ENCODE measurements around the gene PSEN1. TPM values are rescaled to one million over a fixed set of nuclear protein-coding genes. Genes with fewer than 3 reads are reported as not detected.

Gene PSEN1
- total RNA-seq, 1 experiment from 2014 or later, result 41.4 TPM

- Histone ChIP-seq H2AFZ (ENCODE audit: low read length) (no peak overlapping the region), H4K20me1 (ENCODE audit: low read length) (no peaks in the 10 kb centered on the region), H3K4me3 (ENCODE audit: low read length) (no peak overlapping the region), H3K79me2 (ENCODE audit: low read length) (no peaks in the 10 kb centered on the region), H3K27ac (ENCODE audit: low read length) (no peak overlapping the region), H3F3A (ENCODE audit: low read length, unreplicated experiment) (no peaks in the 10 kb centered on the region), H3K4me2 (ENCODE audit: low read length) (no peak overlapping the region), H3K9me2 (replicated peaks; ENCODE audit: low read length) (no peaks in the 10 kb centered on the region), H3K36me3 (ENCODE audit: low read depth, low read length) (no peaks in the 10 kb centered on the region), H3K9ac (ENCODE audit: low read length) (no peak overlapping the region), H3K9me3 (ENCODE audit: low read length) (no peaks in the 10 kb centered on the region), H3K4me1 (ENCODE audit: insufficient read depth, low read length) (peaks cover 6% of the 10 kb centered on the region; the same call in 1 of the 2 replicates), H3K27me3 (ENCODE audit: low read length) (no peaks in the 10 kb centered on the region)
- no peak for ATAC-seq
- POLR2A ChIA-PET (ENCODE audit: unreplicated experiment), result no interaction called here
- CTCF ChIA-PET, result no interaction called here
- no peak for DNase-seq
- intact Hi-C loops (cut with micrococcal nuclease), result no loop called here
- TF ChIP-seq EZH2 (IDR thresholded peaks at IDR 0.05; ENCODE audit: low read length, unreplicated experiment) (no peak), EZH2phosphoT487 (IDR thresholded peaks at IDR 0.05; ENCODE audit: borderline replicate concordance, low read length) (no peak)
- TF ChIP-seq, protein P1, sequence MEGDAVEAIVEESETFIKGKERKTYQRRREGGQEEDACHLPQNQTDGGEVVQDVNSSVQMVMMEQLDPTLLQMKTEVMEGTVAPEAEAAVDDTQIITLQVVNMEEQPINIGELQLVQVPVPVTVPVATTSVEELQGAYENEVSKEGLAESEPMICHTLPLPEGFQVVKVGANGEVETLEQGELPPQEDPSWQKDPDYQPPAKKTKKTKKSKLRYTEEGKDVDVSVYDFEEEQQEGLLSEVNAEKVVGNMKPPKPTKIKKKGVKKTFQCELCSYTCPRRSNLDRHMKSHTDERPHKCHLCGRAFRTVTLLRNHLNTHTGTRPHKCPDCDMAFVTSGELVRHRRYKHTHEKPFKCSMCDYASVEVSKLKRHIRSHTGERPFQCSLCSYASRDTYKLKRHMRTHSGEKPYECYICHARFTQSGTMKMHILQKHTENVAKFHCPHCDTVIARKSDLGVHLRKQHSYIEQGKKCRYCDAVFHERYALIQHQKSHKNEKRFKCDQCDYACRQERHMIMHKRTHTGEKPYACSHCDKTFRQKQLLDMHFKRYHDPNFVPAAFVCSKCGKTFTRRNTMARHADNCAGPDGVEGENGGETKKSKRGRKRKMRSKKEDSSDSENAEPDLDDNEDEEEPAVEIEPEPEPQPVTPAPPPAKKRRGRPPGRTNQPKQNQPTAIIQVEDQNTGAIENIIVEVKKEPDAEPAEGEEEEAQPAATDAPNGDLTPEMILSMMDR (conservative IDR thresholded peaks at IDR 0.05; ENCODE audit: low read depth, low read length), result no peak
- no TSS peak for BruUV-seq (replicated peaks)
Observed at GRCh38 chr14:73250317-73250713, 114.0 kb downstream of the PSEN1 start.

DNA sequence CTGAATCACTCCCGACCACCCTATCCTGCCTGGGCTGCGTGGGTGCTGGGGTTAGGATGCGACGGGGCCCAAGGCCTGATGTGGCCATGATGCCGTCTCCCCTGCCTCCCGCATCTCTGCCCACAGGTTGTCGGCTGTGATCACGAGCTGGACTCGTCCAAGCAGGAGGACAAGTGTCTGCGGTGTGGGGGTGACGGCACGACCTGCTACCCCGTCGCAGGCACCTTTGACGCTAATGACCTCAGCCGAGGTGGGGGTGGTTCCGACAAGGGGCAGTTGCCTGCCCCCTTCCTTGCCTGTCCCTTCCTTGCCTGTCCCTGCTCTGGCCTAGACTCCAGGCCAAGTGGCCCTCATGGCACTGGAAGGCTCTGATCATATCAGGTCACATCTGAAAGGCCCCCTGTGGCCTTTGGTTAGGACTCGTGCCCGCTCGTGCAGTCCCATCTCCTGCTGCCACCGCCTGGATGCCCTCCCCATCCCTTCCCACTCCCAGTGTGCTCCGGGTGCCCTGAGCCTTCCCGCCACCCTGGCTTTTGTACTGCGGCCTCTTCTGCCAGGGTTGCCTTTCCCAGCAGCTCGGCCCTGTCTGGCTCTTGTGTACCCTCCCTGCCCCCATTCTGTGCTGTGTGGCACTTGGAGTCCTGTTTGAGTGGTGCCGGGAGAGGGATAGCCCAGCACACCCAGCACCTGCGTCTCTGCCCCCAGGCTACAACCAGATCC is 114.6 kb downstream of the PSEN1 start:
- Histone ChIP-seq H3K4me3 (ENCODE audit: low read length) (no peak overlapping the region), H3K4me1 (ENCODE audit: insufficient read depth, low read length) (peaks cover 6% of the 10 kb centered on the region; the same call in 1 of the 2 replicates), H2AFZ (ENCODE audit: low read length) (no peak overlapping the region), H3K9ac (ENCODE audit: low read length) (no peak overlapping the region), H3K36me3 (ENCODE audit: low read depth, low read length) (no peaks in the 10 kb centered on the region), H3K79me2 (ENCODE audit: low read length) (no peaks in the 10 kb centered on the region), H3K27ac (ENCODE audit: low read length) (no peak overlapping the region), H4K20me1 (ENCODE audit: low read length) (no peaks in the 10 kb centered on the region), H3F3A (ENCODE audit: low read length, unreplicated experiment) (no peaks in the 10 kb centered on the region), H3K9me2 (replicated peaks; ENCODE audit: low read length) (no peaks in the 10 kb centered on the region), H3K27me3 (ENCODE audit: low read length) (no peaks in the 10 kb centered on the region), H3K4me2 (ENCODE audit: low read length) (no peak overlapping the region), H3K9me3 (ENCODE audit: low read length) (no peaks in the 10 kb centered on the region)
- BruUV-seq (replicated peaks), result no TSS peak
- DNase-seq, result no peak
- intact Hi-C loops (cut with micrococcal nuclease), result no loop called here
- POLR2A ChIA-PET (ENCODE audit: unreplicated experiment), result no interaction called here
- CTCF ChIA-PET, result no interaction called here
- TF ChIP-seq EZH2 (IDR thresholded peaks at IDR 0.05; ENCODE audit: low read length, unreplicated experiment) (no peak), EZH2phosphoT487 (IDR thresholded peaks at IDR 0.05; ENCODE audit: borderline replicate concordance, low read length) (no peak)
- TF ChIP-seq, protein P1 (conservative IDR thresholded peaks at IDR 0.05; ENCODE audit: low read depth, low read length), result no peak
- no peak for ATAC-seq

- Histone ChIP-seq H4K20me1 (ENCODE audit: low read length) (no peaks in the 10 kb centered on the region), H2AFZ (ENCODE audit: low read length) (no peak overlapping the region), H3K4me1 (ENCODE audit: insufficient read depth, low read length) (peaks cover 6% of the 10 kb centered on the region; the same call in 1 of the 2 replicates), H3F3A (ENCODE audit: low read length, unreplicated experiment) (no peaks in the 10 kb centered on the region), H3K4me3 (ENCODE audit: low read length) (no peak overlapping the region), H3K36me3 (ENCODE audit: low read depth, low read length) (no peaks in the 10 kb centered on the region), H3K4me2 (ENCODE audit: low read length) (no peak overlapping the region), H3K27me3 (ENCODE audit: low read length) (no peaks in the 10 kb centered on the region), H3K27ac (ENCODE audit: low read length) (no peak overlapping the region), H3K9me3 (ENCODE audit: low read length) (no peaks in the 10 kb centered on the region), H3K9me2 (replicated peaks; ENCODE audit: low read length) (no peaks in the 10 kb centered on the region), H3K9ac (ENCODE audit: low read length) (no peak overlapping the region), H3K79me2 (ENCODE audit: low read length) (no peaks in the 10 kb centered on the region)
- no peak for DNase-seq
- BruUV-seq (replicated peaks), result no TSS peak
- no peak for ATAC-seq
- ChIA-PET POLR2A (ENCODE audit: unreplicated experiment) (no interaction called here), CTCF (interaction anchor here (0.6 kb wide), 1 partner anchor 33 kb away, joined by 3 read pairs; no protein-coding TSS in a partner anchor)
- TF ChIP-seq EZH2phosphoT487 (IDR thresholded peaks at IDR 0.05; ENCODE audit: borderline replicate concordance, low read length) (no peak), EZH2 (IDR thresholded peaks at IDR 0.05; ENCODE audit: low read length, unreplicated experiment) (no peak)
- TF ChIP-seq, protein P1 (conservative IDR thresholded peaks at IDR 0.05; ENCODE audit: low read depth, low read length), result no peak
- intact Hi-C loops (cut with micrococcal nuclease), result no loop called here
Observed at GRCh38 chr14:73251516-73252215, 115.4 kb downstream of the PSEN1 start.

Data from PC-3 (cell line).